DMS53 (cell line): Measurements from ENCODE around the gene LNPEP.
A peak's percentile ranks its signal among the peaks of the same experiment; 100 is the strongest.
"Not testable (repeated sequence)": the region's sequence is repeated elsewhere in the genome, so short reads cannot be mapped to it uniquely, and the experiment has no call there.

Source experiments
- DNase-seq: peaks from one replicate; lab custom pipeline; 2025; lab: John Stamatoyannopoulos, UW

The LNPEP gene

GRCh38 chr5:96930058-96930457, 5.8 kb upstream of the LNPEP start:
- DNase-seq = no peak

GRCh38 chr5:96930589-96930988, 5.3 kb upstream of the LNPEP start:
- DNase-seq = no peak

- DNase-seq = not testable (repeated sequence)
These were observed 4.8 kb upstream of the LNPEP start for GRCh38 chr5:96931037-96931436.

DNA sequence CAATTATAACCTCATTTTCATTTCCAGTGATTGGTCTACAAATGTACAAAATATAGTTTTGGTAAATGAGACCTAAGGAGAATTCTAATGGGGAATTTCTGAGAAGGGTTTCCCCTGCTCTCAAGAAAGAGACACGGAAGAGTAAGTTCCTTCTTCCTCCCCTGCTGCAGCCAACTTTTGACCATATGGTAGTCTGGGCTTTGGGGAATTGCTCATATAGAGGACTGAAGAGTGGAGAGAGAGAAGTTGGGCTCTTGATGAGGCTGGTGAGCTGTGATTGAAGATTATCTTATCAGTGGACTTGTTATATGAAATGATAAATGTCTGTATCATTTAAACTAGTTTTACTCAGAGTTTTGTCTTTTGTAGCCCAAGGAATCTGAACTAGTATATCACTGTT, 4.3 kb upstream of the LNPEP start:
- DNase-seq = no peak

- DNase-seq = no peak
These were observed 3.9 kb upstream of the LNPEP start for GRCh38 chr5:96932026-96932425.

DNA sequence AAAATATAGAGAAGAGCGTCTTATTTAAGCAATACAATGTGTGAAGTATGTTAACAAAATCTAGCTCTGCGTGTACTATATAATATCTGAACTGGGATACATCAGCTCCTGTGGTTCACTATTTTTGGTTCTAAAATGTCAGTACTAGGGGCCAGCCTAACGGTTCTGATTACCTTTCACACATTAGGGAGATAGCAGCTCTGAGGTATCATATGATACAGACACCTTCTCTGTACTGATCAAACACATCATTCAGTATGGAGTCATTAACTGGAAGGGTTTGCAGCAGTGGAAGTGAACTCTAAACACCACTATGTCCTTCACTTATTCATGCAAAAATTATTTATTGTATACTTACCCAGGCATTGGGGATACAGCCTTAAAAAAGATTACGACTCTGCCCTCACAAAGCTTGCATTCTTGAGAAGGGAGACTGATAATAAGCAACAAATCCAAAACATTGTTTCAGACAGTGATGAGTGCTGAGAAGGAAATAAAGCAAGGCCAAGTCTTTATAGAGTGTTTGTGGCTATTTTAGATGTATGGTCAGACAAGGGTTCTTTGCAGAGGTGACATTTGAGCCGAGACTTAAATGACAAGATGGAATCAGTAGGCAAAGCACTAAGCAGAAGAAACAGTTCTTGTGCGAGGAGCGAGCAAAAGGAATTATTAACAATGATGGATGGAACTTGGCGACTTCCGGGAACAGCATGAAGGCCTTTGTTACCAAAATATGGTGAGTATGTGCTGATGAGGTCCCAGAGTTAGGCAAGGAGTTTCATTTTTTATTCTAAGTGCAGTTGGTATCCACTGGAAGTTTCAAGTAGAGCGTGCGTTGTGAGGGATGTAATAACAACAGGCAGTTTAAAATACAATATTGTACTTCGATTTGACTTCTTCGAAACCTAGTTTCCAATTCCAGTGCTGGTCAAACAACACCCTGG, 1.8 kb upstream of the LNPEP start:
- DNase-seq = peak; percentile 76

GRCh38 chr5:96934708-96935558, 947 bp upstream of the LNPEP start:
- peak; percentile 98 for DNase-seq

DNA sequence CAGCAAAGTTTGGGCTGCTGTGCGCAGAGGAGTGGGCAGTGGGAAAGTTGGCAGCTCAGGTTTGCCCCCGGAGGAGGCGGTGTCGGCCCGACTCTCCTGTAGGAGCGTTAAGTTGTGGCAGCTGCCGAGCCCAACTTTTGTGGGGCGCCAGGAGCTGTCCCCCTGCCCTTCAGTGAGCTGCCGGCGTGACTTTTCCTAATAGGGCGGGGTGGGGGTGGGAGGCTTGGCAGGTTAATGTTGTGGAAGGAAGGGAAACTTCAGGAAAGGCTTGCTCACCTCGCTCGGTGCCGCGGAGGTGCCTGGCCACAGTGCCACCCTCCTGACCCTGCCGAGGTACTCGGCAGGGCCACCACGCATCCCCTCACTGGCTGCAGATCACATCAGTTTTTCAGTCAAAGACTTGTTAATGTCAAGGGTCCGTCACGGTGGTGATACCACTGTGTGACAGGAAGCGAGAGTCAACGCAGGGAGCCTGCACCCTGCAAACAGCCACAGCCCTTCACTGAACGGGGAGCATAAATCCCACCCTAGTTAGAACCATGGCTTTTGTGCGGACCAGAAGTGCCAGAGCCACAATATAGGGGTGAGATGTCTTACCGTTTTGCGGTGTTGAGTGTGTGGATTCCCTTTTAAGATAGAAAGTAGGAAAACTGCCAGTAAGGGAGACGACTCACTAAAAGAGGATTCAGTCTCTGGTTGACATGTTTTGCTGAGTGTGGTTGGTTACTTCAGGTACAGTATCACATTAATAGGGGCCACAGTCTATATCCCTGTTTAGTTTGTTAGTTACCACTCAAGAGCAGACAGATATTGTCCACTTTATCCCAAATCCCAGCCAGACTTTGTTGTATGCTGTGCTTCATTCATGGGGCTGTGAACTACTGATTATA, 796 bp downstream of the LNPEP start:
- DNase-seq = peak; percentile 63

DNA sequence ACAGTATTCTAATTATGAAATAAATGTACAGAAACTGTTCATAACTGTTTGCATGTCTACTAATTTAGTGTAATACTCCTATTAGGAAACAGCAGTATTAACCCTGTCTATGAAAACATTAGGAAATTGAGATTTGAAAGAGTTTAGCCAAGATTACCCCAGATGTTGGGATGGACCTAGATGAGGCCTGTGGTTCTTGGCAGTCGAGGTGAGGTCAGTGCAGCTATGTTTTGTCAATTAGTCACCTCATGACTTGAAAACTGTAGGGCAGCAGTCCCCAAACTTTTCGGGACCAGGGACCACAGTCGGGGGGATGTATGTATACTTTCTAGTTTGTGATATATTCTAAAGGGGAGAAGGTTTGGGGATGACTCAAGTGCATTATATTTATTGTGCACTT, 4.7 kb downstream of the LNPEP start:
- DNase-seq = no peak

DNA sequence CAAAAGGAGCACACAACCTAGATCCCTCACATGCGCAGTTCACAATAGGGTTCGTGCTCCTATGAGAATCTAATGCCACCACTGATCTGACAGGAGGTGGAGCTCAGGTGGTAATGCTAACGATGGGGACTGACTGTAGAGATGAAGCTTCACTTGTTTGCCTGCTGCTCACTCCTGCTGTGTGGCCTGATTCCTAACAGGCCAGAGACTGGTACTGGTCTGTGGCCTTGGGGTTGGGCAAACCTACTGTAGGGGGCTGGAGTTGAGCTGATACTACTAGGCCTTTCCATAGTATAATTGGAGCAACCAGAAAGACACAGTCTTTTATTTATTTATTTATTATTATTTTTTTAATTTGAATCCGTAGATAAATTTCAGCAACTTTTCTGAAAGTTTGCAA, 5.3 kb downstream of the LNPEP start:
- DNase-seq = no peak

- DNase-seq = no peak
These were observed 6.2 kb downstream of the LNPEP start for GRCh38 chr5:96942078-96942477.

GRCh38 chr5:96942911-96943310, 7.0 kb downstream of the LNPEP start:
- DNase-seq = no peak

- DNase-seq = no peak
These were observed 7.9 kb downstream of the LNPEP start for GRCh38 chr5:96943799-96944198.

DNA sequence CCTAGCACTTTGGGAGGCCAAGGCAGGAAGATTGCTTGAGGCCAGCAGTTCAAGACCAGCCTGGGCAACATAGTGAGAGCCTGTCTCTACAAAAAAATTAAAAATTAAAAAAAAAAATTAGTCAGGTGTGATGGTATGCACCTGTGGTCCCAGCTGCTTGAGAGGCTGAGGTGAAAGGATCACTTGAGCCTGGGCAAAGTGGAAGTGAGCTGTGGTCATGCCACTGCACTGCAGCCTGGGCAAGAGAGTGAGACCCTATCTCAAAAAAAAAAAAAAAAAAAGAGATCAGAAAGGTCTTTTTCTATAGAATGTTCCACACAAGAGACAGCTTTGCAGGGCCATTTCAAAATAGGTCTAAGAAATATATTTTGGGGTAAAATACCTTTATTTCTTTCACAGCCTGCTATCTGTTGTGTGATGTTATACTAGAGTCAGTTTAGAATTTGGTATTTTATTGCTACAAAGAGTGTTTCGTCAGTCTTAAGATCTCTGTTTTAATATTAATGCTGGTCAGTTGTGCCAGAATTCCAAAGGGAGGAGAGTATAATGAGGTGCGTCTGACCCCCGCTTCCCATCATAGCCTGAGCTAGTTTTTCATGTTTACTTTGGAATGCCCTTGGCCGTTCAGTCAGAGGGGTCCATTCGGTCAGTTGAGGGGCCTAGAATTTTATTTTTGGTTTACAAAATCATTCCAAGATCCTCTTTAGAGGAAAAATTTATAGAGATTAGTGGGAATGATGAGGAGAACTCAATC, 9.4 kb downstream of the LNPEP start:
- no peak for DNase-seq

DNA sequence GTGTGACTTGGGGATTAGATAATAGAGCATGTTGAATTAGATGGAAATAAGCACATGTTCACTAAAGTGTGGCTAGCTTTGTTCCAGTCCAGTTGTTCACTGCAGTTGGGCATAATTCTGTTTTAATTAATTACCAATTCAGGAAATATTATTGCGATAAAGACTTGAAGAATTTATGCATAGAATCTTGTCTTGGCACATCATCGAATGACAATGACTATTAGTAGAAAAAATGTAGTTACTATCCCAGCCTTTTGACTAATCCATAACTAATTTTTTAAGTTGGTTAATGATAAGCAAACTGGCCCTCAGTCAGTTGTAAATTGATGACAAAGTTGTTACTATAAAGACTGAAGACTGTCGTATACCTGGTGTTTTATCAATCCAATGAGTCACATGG, 10.5 kb downstream of the LNPEP start:
- DNase-seq = no peak

GRCh38 chr5:96952118-96952750, 16.4 kb downstream of the LNPEP start:
- no peak for DNase-seq

- no peak for DNase-seq
These were observed 17.3 kb downstream of the LNPEP start for GRCh38 chr5:96952974-96953730.

DNA sequence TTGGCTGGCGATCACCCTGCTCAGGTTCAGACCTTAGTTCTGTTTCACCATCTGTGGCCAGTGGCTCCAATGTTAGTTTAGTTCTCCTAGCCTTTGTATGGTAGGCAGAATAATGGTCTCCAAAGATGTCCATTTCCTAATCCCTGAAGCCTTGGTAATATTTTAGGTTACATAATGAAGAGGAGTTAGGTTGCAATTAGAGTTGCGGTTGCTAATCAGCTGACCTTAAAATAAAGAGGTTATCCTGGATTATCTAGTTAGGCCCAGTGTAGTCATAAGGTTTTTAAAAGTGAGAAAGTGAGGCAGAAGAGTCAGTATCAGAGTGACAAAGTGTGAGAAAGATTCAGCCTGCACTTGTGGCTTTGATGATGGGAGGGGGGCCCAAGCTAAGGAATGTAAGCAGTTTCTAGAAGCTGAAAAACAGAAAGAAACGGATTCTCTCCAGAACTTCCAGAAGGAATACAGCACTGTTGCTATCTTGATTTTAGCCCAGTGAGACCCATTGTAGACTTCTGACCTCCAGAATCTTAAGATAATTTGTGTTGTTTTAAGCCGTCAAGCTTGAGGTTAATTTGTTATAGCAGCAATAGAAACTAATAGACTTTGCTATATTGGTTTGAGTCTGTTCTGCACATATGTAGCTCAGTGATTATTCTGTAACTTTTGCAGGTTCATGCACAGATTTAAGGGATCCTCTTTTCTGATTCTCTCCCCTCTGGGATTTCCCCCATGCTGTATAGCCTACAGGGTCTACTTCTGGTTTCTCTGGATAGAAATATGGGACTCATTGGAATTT, 21.6 kb downstream of the LNPEP start:
- no peak for DNase-seq

DNA sequence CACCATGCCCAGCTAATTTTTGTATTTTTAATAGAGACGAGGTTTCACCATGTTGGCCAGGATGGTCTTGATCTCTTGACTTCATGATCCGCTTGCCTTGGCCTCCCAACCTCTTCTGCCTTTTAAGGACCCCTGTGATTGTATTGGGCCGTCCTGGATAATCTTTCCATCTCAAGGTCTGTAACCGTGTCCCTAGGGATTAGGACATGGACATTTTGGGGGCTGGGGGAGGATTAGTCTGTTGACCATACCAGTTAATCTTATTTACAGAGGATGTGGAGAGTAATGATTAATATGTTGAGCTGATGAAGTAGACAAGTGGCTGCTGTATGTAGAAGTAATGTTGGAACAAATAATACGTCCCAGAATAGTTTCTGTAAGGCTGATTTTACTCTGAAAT, 23.1 kb downstream of the LNPEP start:
- no peak for DNase-seq
